PFSK-1 (cell line): ENCODE measurements around the gene NTM.

Experiments
- POLR2AphosphoS5 ChIP-seq: IDR thresholded peaks from 2 replicates; pipeline ENCODE4 v1.6.1; 2012; ENCODE audit warnings: low read depth, mild to moderate bottlenecking, control low read depth, low read length, moderate library complexity
- TF ChIP-seq, protein P1 (sequence below), 2 experiments: IDR thresholded peaks; 2 replicates each; pipeline versions ENCODE4 v1.6.1 to v1.8.0; 2011 to 2012; ENCODE audit warnings: low read depth in 2 of 2, low read length in 2 of 2, control low read depth in 1 of 2, inconsistent platforms in 1 of 2, mild to moderate bottlenecking in 1 of 2, moderate library complexity in 1 of 2; ENCODE audit not compliant: insufficient read depth in 1 of 2

DNA sequence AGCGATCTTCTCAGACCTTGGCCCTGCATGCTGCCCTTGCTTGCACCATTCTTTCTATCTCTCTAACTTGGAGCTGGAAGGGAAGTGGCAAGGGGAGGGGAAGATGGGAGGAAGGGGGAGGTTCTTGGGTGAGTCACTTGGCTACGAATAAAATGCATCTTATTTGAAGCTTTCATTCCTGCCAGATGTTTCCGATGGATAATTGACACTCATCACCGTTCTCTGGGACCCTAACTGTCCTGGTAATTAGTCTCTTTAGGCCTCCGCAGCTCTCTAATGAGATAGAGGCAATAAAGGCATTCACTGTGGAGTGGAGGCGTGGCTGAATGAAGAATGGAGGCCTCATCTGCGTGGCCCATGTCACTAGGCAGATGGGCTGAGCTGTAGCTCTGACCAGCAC lies 960.1 kb downstream of the NTM start:
- TF ChIP-seq, protein P1, sequence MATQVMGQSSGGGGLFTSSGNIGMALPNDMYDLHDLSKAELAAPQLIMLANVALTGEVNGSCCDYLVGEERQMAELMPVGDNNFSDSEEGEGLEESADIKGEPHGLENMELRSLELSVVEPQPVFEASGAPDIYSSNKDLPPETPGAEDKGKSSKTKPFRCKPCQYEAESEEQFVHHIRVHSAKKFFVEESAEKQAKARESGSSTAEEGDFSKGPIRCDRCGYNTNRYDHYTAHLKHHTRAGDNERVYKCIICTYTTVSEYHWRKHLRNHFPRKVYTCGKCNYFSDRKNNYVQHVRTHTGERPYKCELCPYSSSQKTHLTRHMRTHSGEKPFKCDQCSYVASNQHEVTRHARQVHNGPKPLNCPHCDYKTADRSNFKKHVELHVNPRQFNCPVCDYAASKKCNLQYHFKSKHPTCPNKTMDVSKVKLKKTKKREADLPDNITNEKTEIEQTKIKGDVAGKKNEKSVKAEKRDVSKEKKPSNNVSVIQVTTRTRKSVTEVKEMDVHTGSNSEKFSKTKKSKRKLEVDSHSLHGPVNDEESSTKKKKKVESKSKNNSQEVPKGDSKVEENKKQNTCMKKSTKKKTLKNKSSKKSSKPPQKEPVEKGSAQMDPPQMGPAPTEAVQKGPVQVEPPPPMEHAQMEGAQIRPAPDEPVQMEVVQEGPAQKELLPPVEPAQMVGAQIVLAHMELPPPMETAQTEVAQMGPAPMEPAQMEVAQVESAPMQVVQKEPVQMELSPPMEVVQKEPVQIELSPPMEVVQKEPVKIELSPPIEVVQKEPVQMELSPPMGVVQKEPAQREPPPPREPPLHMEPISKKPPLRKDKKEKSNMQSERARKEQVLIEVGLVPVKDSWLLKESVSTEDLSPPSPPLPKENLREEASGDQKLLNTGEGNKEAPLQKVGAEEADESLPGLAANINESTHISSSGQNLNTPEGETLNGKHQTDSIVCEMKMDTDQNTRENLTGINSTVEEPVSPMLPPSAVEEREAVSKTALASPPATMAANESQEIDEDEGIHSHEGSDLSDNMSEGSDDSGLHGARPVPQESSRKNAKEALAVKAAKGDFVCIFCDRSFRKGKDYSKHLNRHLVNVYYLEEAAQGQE (IDR thresholded peaks at IDR 0.05; ENCODE audit: insufficient read depth in 1 of 2, low read depth in 2 of 2, low read length in 2 of 2) = no peak
- no peak for TF ChIP-seq POLR2AphosphoS5
